A673 (cell line): ENCODE data around the gene C9orf50.

Experiments used
- EZH2 ChIP-seq: fragments of 200-600 bp; sonication (generic); IDR thresholded peaks from 2 replicates; pipeline ENCODE4 v1.6.1; 2017; ENCODE audit warnings: borderline replicate concordance, low read depth, mild to moderate bottlenecking, mixed read lengths, antibody characterized with exemption, low read length; ENCODE audit not compliant: poor library complexity, severe bottlenecking
- TF ChIP-seq, protein P1 (sequence below): fragments of 300-800, 200-600 bp; sonication (generic); conservative IDR thresholded peaks from 2 replicates; pipeline ENCODE4 v1.5.1; 2017; ENCODE audit warnings: low read depth, mild to moderate bottlenecking, antibody characterized with exemption, low read length, moderate library complexity, mixed read lengths

DNA sequence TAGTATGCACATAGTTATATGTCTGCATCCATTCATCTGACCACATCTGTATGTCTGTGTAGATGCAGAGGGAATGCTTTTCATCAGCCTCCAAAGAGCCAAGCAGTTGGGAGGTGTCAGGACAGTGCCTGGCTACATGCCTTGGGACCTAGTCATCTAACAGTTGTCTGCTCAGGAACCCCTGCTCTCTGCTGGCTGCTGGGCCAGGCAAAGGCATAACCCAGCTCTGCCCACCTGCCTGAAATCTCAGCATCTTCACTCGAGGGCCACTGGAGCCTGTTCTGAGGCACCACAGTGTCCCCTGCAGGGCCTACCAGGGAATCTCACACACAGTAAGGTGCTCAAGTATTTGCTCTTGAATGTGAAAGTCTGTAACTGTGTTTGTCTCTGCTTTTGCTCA is 3.7 kb downstream of the C9orf50 start:
- TF ChIP-seq, protein P1, sequence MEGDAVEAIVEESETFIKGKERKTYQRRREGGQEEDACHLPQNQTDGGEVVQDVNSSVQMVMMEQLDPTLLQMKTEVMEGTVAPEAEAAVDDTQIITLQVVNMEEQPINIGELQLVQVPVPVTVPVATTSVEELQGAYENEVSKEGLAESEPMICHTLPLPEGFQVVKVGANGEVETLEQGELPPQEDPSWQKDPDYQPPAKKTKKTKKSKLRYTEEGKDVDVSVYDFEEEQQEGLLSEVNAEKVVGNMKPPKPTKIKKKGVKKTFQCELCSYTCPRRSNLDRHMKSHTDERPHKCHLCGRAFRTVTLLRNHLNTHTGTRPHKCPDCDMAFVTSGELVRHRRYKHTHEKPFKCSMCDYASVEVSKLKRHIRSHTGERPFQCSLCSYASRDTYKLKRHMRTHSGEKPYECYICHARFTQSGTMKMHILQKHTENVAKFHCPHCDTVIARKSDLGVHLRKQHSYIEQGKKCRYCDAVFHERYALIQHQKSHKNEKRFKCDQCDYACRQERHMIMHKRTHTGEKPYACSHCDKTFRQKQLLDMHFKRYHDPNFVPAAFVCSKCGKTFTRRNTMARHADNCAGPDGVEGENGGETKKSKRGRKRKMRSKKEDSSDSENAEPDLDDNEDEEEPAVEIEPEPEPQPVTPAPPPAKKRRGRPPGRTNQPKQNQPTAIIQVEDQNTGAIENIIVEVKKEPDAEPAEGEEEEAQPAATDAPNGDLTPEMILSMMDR: peak; percentile 71
- TF ChIP-seq EZH2: no peak
